HG03432 (cell line): ENCODE data around the gene MTHFD1.

Experiments
- ATAC-seq: cut with Tn5 transposase; IDR thresholded peaks from one replicate; pipeline ENCODE4 v1.9.1; 2021; ENCODE audit warnings: mild to moderate bottlenecking, moderate library complexity; ENCODE audit not compliant: unreplicated experiment

MTHFD1 gene

DNA sequence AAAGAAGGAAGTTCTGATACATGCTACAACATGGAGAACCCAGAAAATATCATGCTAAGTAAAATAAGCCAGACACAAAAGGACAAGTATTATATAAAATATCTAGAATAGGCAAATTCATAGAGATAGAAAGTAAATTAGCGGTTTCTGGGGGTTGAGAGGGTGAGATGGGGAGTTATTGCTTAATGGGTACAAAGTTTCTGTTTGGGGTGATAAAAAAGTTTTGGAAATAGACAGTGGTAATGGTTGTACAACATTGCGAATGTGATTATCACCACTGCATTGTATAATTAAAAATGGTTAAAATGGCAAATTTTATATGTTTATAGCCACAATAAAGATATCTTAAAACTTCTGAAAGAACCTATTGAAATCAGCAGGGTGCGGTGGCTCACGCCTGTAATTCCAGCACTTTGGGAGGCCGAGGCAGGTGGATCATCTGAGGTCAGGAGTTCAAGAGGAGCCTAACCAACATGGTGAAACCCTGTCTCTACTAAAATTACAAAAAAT is 100.5 kb downstream of the MTHFD1 start:
- no peak for ATAC-seq

DNA sequence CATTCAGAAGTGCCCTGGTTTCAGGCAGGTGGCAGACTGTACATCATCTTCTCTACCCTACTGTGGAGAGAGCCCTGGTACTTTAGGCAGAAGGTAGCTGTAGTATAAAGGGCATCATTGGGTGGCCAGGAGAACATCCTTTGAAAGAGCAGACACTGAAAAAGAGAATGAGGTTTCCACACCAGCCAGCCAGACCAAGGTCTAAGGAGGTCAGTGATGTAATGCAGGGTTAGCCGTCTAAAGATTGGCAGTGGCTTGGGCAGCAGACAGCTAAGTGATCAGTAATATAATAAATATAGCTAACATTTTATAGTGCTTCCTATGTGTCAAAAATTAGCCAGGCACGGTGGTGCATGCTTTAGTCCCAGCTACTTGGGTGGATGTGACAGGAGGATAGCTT is 103.5 kb downstream of the MTHFD1 start:
- ATAC-seq = no peak

DNA sequence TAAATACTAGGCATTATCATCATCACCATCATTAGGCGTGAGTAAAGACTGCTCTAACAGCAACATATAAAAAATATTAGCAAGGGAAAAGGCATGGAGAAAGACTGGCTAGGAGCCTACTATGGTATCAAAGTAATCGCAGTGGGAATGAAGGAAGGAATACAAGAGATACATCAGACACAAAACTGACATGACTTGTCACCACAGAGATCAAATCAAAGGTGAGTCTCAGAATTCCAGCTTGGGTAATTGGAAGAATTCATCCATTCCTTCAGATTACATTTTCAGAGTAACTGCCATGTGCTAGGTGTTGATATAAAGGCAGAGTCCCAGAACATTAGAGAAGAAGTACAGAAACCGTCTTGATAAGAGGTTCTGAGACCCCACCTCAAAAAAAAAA is 105.3 kb downstream of the MTHFD1 start:
- ATAC-seq = no peak

DNA sequence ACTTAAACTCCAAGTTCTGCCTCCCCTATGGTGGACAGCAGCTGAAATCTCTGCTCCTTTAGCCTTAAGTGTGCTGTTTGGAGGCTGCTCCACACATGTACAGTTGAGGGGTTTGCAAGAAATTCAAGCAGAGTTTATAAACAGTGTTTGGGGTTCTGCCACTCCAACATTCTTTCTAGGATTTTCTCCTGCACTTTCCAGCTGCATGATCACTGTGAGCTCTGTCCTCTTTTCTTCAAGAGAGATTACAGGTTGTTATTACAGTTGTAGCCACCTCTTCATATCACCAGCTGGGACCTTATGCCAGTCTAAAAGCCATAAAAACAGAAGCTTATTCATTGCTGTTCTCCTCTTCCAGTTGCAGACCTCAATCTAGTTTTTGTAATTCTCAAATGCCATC is 107.1 kb downstream of the MTHFD1 start:
- no peak for ATAC-seq

DNA sequence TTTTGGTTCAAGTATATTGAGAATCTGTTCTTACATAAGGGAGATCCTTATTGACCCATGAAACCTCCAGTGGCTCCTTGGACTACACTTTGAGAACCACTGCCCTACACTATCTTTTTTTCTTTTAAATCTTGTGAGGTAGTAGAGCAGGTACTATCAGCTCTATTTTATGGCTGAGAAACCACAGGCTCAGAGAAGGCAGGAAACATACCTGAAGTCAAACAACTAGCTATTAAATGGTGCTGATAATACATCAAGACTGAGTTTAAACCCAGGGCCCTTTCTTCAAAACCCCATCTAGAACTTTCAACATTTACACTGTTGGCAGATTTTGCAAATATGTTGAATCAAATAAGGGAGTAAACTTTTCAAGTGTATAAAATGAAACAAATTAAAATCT is 108.6 kb downstream of the MTHFD1 start:
- no peak for ATAC-seq

DNA sequence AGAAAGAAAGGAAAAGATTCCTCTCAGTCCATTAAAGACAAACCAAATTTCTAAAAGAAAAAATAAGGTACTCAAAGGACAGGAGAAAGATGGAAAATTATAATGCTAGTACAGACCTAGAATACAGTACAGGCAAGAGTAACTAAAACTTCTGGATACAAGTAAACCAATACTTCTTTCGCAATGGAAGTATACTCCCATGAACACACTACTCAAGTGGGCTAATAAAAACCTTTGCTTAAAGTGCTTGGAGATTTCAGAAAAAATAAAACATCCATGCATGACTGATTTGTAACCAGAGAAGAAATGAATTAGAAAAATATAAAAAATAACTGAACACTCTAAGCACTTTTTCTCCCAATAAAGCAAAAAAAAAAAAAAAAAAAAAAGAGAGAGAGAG is 111.9 kb downstream of the MTHFD1 start:
- no peak for ATAC-seq

DNA sequence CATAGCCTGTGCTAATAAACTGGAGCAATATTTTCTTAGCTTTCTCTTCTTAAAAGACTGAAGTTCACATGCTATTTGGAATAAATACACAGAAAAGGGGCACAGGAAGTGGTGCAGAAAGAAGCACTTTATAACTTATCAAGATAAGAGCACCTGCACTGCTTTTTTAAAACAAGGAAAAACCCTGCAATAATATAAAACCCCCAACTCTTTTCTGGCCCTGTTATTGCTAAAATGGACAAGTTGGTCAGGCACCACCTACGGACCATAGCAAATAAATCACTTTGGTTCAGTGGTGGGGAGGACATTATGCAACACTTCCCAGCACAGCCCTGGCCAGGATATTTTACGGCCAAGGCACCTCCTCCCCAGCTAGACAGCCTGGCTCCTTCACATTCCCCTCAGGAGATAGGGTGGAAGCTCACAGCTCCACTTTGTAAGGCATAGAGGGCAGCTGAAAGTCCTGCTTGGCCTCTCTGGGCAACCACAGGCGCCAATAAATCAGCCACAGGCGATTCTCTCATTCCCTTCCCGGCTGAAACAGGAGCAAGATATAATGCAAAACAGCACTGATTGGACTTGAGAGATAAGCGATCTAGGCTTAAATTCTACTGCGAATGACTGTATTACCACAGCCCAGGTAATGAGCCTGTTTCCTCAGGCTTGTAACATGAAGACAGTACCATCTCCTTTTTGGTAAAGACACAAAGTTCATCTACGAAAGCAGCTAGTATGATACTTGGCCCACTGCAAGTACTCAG is 113.4 kb downstream of the MTHFD1 start:
- no peak for ATAC-seq

DNA sequence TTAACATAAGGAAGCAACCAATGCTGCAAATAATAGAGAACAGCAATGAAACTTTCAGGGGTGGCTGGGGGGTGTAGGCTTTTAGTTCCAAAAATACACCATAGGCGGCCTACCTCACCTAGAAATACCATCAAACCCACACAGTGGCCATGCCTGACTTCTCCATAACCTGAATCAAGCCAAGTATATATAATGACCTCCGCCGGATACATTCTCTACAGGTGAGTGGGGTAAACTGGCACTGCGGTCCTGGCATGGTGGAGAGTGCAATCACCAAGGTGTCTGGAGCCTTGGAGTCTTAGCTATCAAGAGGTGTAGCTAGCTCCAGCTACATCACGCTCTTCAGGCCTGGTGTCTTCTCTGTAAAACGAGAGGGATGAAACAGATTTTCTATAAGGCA is 114.3 kb downstream of the MTHFD1 start:
- ATAC-seq = no peak

DNA sequence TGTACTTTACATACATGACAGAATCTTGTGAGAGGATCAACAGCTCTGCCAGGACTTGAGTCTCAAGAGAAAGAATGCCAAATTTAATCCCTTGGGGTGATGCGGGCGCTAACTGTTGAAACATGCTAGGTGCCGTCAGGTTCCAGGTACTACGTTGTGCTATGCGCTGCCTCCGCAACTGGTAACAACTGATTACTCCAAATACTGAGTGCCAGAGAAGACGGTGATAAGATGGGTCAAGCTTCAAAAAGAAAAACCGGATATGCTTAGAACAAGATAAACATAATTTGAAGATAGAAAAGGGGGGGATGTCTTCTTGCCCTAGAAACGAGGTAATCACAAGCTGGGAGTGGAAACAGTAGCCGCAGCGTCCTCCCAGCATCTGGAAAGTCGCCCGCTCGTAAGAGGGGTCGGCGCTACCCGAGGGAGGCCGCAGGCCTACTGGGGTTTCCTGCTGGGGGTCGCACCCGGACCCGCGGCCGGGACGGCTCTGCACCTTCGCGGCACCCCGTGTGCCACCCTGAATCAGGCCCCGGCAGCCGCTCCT is 114.8 kb downstream of the MTHFD1 start:
- no peak for ATAC-seq

DNA sequence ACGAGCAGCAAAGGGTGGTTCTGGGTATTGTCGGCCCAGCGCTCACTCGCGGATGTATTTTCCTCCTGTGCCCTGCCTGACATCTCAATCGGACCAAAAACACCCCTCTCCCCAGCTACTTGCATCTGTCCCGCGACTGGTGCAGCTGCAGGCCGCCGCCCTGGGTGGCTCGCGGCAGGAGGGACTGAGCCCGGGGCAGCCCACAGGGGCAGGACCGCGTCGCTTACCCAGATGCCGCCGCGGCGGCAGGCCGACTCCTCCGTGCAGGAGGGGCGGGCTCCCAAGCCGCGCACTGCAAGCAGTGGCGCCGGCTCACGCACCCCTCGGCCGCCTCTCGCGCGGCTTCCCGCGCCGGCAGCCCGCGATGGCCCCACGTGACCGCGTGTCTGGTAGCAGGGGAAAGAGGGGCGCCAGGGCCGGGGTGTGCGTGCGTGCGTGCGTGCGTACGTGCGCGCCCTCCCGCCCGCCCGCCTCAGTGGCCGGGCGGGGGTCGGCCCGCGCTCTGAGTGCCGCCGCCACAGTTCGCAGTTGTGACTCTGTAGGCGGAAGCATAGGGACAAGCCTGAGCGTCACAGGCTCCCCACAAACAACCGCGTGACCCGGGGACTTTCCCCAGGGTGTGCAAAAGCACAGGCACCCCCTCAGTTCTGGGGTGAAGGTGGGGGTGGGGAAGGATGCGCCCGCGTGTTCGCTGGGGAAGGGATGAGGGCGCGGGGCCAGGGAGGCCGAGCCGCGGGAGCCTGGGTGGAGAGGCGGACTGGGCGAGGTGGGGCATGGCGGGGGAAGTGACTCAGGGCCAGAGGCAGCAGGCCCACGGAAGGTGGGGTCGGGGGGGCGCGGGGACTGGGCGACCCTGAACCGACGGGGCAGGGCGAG is 115.5 kb downstream of the MTHFD1 start, which contains the start of gene ZBTB25:
Gene ZBTB25, minus strand, starts transcription at position 405 of the 876 bp plus-strand sequence. CDS start 13,305 bp downstream, outside the sequence.
- ATAC-seq = peak; percentile 69

DNA sequence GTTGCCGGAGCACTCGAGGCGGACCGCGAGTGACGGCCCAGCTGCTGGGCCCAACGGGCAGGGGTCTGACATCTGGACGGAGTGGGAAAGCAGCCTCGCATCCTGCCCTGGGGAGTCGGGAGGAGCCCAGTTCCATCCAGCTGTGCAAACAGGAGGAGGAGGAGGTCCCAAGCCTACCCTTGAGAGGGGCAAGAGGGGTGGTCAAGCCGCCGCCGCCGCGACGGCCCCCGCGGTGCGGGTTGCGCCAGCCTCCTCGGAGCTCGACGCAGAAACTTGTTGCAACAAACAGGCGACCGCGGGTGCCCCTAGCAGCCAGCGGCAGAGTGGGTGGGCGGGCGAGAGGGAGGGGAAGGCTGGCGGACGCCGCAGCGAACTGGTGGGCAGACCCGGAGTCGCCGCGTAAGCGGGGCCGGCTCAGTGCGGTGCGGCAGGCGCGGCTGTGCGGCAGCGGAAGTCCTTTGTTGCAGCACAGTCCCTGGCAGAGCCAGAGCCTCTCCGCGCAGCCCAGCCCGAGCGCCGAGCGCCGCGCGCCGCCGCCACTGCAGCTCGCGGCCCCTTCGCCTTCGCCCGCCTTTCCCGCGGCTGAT is 116.2 kb downstream of the MTHFD1 start, which contains the start of gene ZBTB1:
Gene ZBTB1, plus strand, starts transcription at position 461 of the 587 bp plus-strand sequence. CDS start 16,735 bp downstream, outside the sequence.
- peak; percentile 27 for ATAC-seq

DNA sequence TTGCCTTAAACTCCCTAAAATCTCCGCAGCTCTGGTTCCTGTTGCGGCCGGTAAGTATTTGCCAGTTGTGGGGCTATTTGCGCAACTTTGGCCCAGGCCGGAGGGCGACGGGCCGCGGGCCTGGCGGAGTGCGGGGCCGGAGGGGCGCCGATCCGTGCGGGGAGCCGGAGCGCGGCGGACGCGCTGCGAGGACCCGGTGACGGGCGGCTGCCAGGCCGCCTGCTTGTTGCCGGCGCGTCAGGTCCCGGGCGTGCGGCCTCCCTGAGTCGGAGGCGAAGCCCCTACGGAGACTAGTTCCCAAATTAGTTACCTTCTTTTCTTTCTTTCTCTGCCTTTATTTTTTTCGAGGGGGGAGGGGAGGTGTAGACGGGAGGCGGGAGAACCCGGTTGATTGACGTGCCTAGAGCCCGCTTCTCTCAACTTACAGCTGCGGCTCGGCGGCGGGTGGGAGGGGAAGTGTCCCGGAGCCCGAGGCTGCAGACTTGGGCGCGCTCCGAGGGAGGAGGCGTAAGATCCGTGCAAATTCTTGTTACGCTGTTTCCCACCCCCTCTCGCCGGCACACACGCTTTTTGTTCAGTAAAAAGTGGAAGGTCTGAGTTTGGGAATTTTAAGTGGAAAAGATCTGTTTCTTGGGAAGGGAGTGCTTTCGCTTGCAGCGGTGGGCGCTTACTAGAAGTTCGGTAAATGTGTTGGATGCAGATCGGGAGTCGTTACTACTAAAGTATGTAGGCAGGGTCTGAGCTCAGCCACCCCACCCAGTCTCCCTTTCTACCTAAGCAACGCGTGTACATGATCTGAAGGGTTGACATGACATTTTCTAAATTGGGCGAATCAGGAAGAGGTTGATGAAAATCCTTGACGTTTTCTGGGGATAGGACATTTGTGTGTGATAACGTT is 117.0 kb downstream of the MTHFD1 start:
- ATAC-seq = peak; percentile 33

DNA sequence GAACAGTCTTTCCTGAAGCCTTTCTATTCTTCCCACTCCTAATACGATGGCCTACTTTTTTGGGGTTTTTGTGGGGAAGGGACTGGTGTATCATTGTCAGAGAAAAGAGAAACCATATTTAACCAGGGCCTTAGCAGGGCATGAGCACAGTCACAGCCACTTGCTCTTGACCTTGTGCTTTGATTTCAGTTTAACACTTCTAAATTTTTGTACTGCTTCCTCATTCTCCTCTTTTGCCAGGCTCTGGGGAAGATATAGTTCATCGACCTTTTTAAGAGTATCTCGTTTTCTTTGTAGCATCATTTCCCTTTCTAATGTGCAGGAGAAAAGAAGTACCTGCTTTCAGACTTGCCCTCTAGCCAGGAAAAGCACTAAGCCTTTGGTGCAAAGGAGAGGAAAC is 118.6 kb downstream of the MTHFD1 start:
- ATAC-seq = no peak

DNA sequence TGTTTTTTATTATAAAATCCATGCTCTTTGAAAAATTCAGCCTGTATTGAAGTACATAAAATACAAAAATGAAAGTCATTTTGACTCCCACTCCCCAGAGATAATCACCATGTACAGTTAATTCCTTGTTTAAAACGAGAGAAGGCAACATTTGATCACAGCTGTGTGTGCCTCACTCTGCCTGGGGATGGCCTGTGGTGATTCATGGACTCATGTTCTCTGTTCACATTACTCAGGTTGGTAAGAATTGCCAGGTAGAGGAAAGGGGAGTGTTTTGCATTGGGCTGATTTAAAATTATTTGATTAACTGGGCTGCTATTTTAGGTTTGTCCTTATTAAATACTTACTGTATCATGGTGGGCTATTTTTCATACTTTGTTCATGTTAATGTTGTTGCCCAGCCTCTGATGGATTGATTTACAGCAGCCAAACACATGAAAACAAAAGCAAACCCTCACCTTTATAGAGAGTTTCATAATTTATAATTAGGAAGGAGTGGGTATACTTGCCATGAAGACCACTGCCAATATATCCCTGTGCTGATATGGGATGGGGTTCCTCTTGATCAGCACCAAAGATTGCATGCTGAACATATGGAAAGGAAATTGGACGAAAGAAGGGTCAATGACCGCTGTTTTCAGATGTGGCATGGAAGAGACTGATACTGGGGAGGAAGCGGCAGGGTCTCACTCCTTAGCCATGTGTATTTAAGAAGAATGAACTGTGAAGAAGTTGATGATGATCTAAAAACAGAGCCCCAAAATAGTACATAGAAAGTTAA is 119.4 kb downstream of the MTHFD1 start:
- no peak for ATAC-seq

DNA sequence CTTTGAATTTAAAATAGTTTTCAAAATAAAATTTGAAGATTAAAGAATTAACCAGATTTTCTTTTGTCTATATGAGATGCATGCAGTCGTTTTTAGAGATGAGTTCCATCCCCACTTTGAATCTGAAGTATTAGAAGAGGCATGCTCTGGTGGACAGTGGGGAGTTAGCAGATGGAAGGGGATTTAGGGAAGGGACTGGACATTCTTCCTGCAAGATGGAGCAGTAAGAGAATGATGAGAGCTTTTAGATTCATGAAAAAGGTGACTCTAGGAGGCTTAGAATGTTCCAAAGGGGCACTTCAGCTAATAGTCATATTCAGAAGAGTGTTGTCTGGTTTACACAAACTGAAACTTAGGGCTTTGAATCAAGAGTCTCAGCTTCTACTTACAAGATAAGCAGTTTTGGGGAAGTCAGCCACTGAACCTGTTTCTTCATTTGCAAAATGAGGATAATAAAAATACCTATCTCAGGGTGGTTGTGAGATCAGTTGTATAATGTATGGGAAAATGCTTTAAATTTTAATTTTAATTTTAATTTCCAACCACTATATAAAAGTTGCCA is 120.1 kb downstream of the MTHFD1 start:
- ATAC-seq = peak; percentile 6

DNA sequence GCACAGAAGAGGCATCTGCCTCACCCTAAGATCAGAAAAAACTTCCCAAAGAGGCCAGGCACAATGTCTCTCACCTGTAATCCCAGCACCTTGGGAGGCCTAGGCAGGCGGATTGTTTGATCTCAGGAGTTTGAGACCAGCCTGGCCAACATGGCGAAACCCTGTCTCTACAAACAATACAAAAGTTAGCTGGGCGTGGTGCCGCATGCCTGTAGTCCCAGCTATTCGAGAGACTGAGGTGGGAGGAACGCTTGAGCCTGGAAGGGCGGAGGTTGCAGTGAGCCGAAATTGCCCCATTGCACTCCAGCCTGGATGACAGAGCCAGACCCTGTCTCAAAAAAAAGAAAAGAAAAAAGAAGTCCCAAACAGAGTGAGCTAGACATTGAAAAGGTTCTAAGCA is 120.9 kb downstream of the MTHFD1 start:
- ATAC-seq = no peak
